ENCODE results near the gene CCDC60.
"Not testable (repeated sequence)": the region's sequence is repeated elsewhere in the genome, so short reads cannot be mapped to it uniquely, and the experiment has no call there.

Gene CCDC60

GRCh38 chr12:119340578-119340977, 6.0 kb downstream of the CCDC60 start:
- no peak for DNase-seq (ENCODE audit: low read depth)

DNA sequence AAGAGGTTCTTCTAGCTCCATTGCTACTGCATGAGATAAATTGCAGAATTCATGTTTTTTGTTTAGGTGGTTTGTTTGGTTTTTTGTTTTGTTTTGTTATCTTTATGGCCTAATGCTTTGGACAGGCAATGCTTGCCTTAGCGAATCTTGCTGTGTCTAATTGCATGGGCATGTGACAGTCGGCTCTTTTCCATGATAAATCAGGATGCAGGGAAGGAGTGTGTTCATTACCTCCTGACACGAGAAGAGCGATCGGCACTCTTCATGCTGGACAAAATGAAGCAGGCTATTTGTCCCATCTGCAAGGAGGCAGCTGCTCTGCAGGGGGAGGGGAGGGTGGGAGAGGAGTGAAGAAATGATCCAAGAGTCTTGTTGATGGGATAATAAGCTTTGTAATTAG, 6.5 kb downstream of the CCDC60 start:
- no peak for DNase-seq (ENCODE audit: low read depth)

DNA sequence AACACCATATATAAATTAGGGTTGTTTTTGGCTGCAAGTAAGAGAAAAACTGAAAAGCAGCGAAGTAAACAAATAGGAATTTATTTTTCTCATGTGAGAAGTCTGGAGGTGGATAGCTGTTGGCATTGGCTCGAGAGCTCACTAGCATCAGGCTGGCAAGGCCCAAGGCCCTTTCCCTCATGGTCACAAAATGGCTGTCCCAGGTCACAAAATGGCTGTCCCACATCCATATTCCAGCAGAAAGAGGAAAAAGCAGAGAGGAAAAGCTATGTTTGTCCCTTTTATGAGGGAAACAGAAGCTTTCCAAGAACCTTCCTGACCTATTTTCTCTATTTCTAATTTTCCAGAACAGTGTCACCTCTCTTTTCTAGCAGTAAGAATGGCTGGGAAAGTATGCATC, 7.5 kb downstream of the CCDC60 start:
- no peak for DNase-seq (ENCODE audit: low read depth)

GRCh38 chr12:119343130-119343529, 8.6 kb downstream of the CCDC60 start:
- no peak for DNase-seq (ENCODE audit: low read depth)

DNA sequence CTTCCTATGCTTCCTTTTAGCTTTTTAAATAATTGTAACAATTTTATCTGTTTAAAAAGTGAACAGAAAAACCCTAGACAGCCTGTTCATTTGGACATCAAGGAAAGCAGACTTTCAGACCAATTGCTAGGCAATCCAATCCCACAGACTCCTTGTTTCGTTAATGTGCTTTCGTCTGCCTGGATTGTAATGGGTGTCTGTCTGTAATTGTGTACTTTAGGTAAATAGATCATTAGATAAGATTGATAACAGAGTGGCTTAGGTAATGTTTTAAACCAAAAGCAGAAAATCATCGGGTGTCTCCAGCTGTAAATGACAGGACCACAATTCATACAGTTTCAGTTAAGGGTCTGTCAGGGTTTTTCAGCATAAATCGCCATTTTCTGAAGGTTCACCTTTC, 19.6 kb downstream of the CCDC60 start:
- no peak for DNase-seq (ENCODE audit: low read depth)

DNA sequence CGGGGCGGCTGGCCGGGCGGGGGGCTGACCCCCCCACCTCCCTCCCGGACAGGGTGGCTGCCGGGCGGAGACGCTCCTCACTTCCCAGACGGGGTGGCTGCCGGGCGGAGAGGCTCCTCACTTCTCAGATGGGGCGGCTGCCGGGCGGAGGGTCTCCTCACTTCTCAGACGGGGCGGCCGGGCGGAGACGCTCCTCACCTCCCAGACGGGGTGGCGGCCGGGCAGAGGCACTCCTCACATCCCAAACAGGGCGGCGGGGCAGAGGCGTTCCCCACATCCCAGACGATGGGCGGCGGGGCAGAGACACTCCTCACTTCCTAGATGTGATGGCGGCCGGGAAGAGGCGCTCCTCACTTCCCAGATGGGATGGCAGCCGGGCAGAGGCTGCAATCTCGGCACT, 25.8 kb downstream of the CCDC60 start:
- not testable (repeated sequence) for DNase-seq (ENCODE audit: low read depth)

DNA sequence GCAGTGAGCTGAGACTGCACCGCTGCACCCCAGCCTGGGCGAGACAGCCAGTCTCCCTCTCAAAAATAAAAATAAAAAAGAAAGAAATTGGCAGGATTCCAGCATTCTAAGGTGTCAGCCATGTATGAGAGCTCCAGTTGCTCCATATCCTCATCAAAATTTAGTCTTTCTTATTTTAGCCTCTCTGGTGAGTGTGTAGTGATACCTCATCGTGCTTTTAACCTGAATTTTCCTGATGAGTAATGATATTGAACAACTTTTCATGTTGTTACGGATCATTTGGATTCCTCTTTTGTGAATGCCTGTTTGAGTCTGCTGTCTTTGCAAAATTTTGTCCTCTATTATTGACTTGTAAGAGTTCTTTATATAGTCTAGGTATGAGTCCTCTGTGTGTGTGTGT, 28.5 kb downstream of the CCDC60 start:
- no peak for DNase-seq (ENCODE audit: low read depth)

DNA sequence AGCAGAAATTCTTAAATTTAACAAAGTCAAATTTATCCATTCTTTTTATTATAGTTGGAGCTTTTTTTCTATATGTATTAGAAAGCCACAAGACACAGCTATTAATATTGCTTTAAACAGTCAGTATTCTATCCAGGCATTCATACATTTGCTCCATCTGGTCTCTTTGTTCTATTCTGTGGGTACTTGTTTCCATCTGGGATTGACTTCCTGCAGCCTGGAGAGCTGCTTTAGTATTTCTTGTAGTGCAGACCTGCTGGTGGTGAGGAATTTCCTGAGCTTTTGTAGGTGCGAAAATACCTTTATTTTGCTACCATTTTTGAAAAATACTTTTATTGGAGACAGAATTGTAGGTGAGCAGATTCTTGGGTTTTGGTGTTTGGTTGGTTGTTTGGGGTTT, 29.0 kb downstream of the CCDC60 start:
- no peak for DNase-seq (ENCODE audit: low read depth)

DNA sequence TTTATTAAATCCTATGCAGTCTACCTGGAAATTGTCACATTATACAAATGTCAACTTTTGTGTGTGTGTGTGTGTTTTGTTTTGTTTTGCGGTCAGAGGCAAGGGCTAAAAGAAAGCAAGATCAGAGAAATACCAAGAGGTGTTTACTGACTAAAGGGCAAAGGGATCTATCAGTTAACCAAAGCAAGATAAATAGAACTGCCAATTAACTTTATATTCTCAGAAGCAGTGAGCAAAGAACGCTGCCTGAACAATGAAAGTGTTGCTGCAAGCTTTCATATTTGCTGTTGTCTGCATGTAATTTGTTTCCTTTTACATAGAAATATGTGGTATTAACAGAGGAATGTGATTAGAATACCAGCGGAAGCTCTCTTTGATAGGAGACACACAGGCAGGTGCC, 30.9 kb downstream of the CCDC60 start:
- DNase-seq (ENCODE audit: low read depth), result no peak

DNA sequence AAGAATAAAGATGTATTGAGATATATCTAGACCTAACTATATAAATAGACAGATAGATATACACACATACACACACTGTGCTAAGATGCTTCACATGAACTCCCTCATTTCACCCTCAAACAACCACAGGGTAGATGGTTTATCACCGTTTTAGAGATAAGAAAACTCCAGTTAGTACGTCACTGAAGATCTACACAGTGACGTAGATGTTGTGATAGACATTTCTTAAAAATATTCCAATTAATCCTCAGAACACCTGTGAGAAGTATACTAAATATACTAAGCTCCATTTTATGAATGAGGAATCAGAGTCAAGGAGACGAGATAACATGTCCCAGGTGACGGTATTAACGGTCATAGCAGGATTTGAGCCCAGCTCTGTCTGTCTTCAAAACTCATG, 31.5 kb downstream of the CCDC60 start:
- no peak for DNase-seq (ENCODE audit: low read depth)

DNA sequence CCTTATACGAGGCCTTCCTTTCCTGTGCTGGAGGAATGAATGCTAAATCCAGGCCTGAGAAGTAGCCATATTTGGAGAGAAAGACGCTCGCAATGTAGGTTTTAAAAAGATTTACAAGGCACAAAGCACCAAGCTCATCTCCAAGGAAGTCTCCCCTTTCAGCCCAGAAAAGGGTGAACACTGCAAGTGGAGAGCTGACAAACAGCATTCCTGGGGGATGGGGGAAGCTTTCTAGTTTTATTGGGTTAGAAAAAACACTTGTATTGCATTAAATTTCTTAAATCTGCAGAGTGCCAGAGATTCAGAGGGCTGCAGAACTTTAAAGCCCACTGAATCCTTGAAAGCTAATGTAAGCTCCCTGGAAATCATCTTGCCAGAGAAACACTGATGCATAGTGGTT, 34.6 kb downstream of the CCDC60 start:
- no peak for DNase-seq (ENCODE audit: low read depth)

GRCh38 chr12:119369907-119370546, 35.5 kb downstream of the CCDC60 start:
- no peak for DNase-seq (ENCODE audit: low read depth)

- no peak for DNase-seq (ENCODE audit: low read depth)
Measured at GRCh38 chr12:119372540-119372939, 38.0 kb downstream of the CCDC60 start.

- DNase-seq (ENCODE audit: low read depth), result no peak
Measured at GRCh38 chr12:119373001-119373400, 38.5 kb downstream of the CCDC60 start.

DNA sequence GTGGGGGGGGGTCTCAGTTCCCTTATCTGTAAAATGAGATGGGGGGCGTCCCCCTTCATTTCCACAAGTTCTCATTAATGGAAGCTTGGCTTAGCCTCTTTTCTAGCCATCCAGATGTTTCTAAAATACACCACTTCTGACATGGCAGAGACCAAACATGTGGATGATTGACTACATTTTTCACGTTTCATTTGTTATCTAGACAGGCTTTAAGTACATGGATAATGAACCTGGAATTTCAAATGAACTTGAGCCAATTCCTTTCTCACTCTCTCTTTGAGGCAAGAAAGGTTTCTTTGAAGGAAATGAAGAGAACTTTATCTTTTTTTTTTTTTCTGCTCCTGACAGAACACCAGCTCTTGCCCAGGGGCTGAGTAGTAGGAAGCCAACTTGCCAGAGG, 39.1 kb downstream of the CCDC60 start:
- no peak for DNase-seq (ENCODE audit: low read depth)

DNA sequence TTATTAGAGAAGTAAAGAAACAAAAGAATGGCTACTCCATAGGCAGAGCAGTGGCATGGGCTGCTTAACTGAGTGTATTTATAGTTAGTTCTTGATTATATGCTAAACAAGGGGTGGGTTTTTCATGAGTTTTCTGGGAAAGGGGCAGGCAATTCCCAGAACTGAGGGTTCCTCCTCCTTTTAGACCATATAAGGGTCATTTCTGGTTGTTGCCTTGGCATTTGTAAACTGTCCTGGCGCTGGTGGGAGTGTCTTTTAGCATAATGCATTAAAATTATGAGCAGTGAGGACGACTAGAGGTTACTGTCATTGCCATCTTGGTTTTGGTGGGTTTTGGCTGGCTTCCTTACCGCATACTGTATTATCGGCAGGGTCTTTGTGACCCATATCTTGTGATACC, 40.1 kb downstream of the CCDC60 start:
- no peak for DNase-seq (ENCODE audit: low read depth)

DNA sequence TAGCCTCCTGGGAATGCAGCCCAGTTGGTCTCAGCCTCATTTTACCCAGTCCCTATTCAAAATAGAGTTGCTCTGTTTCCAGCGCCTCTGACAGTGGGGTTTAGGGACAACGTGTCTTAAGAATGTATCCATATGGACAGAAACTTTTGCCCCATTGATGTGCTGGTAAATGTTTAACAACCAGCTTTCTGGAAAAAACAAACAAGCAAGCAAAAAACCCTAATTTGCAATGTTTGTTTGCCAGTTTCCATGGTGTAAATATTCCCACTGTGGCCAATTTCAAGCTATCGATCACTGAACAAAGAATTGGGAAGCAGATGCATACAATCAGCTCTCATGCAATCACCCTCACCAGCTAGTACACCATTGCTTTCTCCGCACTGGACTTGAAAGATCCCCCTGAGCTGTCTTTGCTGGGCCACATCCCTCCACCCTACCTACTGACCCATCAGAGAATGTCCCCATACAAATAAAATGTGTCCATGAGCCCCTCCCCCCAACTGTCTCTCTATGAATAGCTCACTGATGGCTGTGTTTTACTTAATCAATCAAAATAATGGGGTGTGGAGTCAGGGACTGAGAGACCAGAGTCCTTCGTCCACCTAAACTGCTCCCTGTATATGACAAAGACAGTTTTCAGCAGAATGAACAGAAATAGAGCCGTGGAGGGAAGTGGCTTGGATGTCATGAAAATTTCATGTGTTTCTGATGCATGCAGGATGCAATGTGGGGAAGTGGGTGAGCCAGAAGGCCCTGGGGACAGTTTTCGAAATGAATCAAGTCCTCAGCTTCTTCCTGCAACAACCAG, 40.8 kb downstream of the CCDC60 start:
- no peak for DNase-seq (ENCODE audit: low read depth)

DNA sequence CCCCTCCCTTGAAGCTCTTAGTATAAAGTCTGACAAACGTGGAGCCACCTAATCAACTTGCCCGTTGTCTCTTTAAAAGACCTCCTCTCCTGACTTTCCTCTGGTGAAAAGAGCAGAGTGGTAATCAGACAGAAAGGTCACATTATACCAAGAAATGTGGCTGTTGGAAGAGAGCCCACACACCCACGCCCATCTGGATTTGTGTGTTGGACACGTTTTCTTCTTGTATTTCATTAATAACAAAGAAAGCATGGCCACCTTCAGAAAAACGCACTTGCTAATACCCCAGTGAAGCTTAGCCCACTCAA, 41.3 kb downstream of the CCDC60 start:
- no peak for DNase-seq (ENCODE audit: low read depth)

- DNase-seq (ENCODE audit: low read depth), result no peak
Measured at GRCh38 chr12:119378903-119379302, 44.4 kb downstream of the CCDC60 start.

- no peak for DNase-seq (ENCODE audit: low read depth)
Measured at GRCh38 chr12:119381471-119382235, 47.1 kb downstream of the CCDC60 start.

- no peak for DNase-seq (ENCODE audit: low read depth)
Measured at GRCh38 chr12:119383206-119383605, 48.7 kb downstream of the CCDC60 start.

- DNase-seq (ENCODE audit: low read depth), result no peak
Measured at GRCh38 chr12:119384340-119384739, 49.8 kb downstream of the CCDC60 start.

GRCh38 chr12:119385659-119386058, 51.1 kb downstream of the CCDC60 start:
- no peak for DNase-seq (ENCODE audit: low read depth)
